ENCODE data around the gene ZNF541. TPM values are rescaled to one million over a fixed set of nuclear protein-coding genes. Genes with fewer than 3 reads are reported as not detected.

Gene ZNF541
- total RNA-seq, 1 experiment from 2014 or later, result 0.07 TPM

GRCh38 chr19:47529018-47529742 lies 43.8 kb downstream of the ZNF541 start (continued):
- TF ChIP-seq ZSCAN18 (CRISPR knock-in tag; IDR thresholded peaks at IDR 0.05), result no peak

- Mint-ChIP-seq H3K4me1 (no peaks in the 10 kb centered on the region), H3K4me3 (no peak overlapping the region), H3K36me3 (no peaks in the 10 kb centered on the region), H3K9me3 (0 out of 2 replicates have a peak, but pooled peaks cover 4% of the 10 kb centered on the region), H3K27ac (no peak overlapping the region), H3K27me3 (ENCODE audit: low read depth) (peaks cover 8% of the 10 kb centered on the region)
- ATAC-seq (no peak), DNase-seq (ENCODE audit: low spot score) (no peak)
- ChIA-PET POLR2A (no interaction called here), CTCF (no interaction called here)
- TF ChIP-seq NR3C1 (CRISPR knock-in tag; conservative IDR thresholded peaks at IDR 0.05; ENCODE audit: low read depth) (no peak), PRRX2 (CRISPR knock-in tag; IDR thresholded peaks at IDR 0.05) (no peak), USF2 (CRISPR knock-in tag; IDR thresholded peaks at IDR 0.05) (no peak), E2F5 (CRISPR knock-in tag; IDR thresholded peaks at IDR 0.05) (no peak), AFF4 (CRISPR knock-in tag; IDR thresholded peaks at IDR 0.05; ENCODE audit: borderline replicate concordance) (no peak), NR2C2 (CRISPR knock-in tag; IDR thresholded peaks at IDR 0.05) (no peak), JUN (CRISPR knock-in tag; IDR thresholded peaks at IDR 0.05) (no peak), ATF1 (CRISPR knock-in tag; IDR thresholded peaks at IDR 0.05) (no peak), EMX1 (CRISPR knock-in tag; IDR thresholded peaks at IDR 0.05) (no peak), HMGXB4 (CRISPR knock-in tag; IDR thresholded peaks at IDR 0.05) (no peak), USF1 (CRISPR knock-in tag; IDR thresholded peaks at IDR 0.05) (no peak), ATF2 (CRISPR knock-in tag; IDR thresholded peaks at IDR 0.05; ENCODE audit: borderline replicate concordance, low read depth) (no peak), MXD4 (CRISPR knock-in tag; IDR thresholded peaks at IDR 0.05; ENCODE audit: borderline replicate concordance) (no peak)
Observed at GRCh38 chr19:47526798-47527197, 46.1 kb downstream of the ZNF541 start.
